ENCODE results near the gene NPTX1.
"Not testable (repeated sequence)": the region's sequence is repeated elsewhere in the genome, so short reads cannot be mapped to it uniquely, and the experiment has no call there.

Gene NPTX1

GRCh38 chr17:80509311-80509710, 32.9 kb upstream of the NPTX1 start:
- Histone ChIP-seq H3K4me1 (ENCODE audit: insufficient read depth, poor library complexity, severe bottlenecking) (no peaks in the 10 kb centered on the region), H3K4me3 (ENCODE audit: severe bottlenecking) (no peak overlapping the region), H3K27me3 (ENCODE audit: insufficient read depth, poor library complexity, severe bottlenecking) (no peaks in the 10 kb centered on the region), H3K27ac (ENCODE audit: poor library complexity, severe bottlenecking) (no peak overlapping the region), H3K9me3 (ENCODE audit: severe bottlenecking) (no peaks in the 10 kb centered on the region), H3K36me3 (ENCODE audit: low read depth) (no peaks in the 10 kb centered on the region)
- DNase-seq (ENCODE audit: low spot score), result no peak
- no peak for ATAC-seq (ENCODE audit: low read depth)
- TF ChIP-seq, protein P1, sequence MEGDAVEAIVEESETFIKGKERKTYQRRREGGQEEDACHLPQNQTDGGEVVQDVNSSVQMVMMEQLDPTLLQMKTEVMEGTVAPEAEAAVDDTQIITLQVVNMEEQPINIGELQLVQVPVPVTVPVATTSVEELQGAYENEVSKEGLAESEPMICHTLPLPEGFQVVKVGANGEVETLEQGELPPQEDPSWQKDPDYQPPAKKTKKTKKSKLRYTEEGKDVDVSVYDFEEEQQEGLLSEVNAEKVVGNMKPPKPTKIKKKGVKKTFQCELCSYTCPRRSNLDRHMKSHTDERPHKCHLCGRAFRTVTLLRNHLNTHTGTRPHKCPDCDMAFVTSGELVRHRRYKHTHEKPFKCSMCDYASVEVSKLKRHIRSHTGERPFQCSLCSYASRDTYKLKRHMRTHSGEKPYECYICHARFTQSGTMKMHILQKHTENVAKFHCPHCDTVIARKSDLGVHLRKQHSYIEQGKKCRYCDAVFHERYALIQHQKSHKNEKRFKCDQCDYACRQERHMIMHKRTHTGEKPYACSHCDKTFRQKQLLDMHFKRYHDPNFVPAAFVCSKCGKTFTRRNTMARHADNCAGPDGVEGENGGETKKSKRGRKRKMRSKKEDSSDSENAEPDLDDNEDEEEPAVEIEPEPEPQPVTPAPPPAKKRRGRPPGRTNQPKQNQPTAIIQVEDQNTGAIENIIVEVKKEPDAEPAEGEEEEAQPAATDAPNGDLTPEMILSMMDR (IDR thresholded peaks at IDR 0.05; ENCODE audit: poor library complexity, severe bottlenecking), result no peak

DNA sequence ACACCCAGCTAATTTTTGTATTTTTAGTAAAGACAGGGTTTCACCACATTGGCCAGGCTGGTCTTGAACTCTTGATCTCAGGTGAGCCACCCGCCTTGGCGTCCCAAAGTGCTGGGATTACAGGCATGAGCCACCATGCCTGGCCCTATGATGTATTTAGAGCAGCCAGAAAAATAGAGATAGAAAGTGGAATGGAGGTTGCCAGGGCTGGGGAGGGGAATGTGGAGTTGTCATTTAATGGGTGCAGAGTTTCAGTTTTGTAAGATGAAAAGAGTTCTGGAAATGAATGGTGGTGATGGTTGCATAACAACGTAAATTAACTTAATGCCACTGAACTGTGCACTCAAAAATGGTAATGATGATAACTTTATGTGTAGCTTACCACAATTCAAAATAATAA, 31.6 kb upstream of the NPTX1 start:
- Histone ChIP-seq H3K4me1 (ENCODE audit: insufficient read depth, poor library complexity, severe bottlenecking) (no peaks in the 10 kb centered on the region), H3K9me3 (ENCODE audit: severe bottlenecking) (no peaks in the 10 kb centered on the region), H3K4me3 (ENCODE audit: severe bottlenecking) (no peak overlapping the region), H3K27me3 (ENCODE audit: insufficient read depth, poor library complexity, severe bottlenecking) (no peaks in the 10 kb centered on the region), H3K27ac (ENCODE audit: poor library complexity, severe bottlenecking) (no peak overlapping the region), H3K36me3 (ENCODE audit: low read depth) (no peaks in the 10 kb centered on the region)
- no peak for DNase-seq (ENCODE audit: low spot score)
- no peak for ATAC-seq (ENCODE audit: low read depth)
- TF ChIP-seq, protein P1 (IDR thresholded peaks at IDR 0.05; ENCODE audit: poor library complexity, severe bottlenecking), result no peak

- H3K36me3 ChIP-seq (ENCODE audit: low read depth); ATAC-seq (ENCODE audit: low read depth); H3K4me1 ChIP-seq (ENCODE audit: insufficient read depth, poor library complexity, severe bottlenecking); H3K9me3 ChIP-seq (ENCODE audit: severe bottlenecking); H3K27ac ChIP-seq (ENCODE audit: poor library complexity, severe bottlenecking); H3K27me3 ChIP-seq (ENCODE audit: insufficient read depth, poor library complexity, severe bottlenecking); H3K4me3 ChIP-seq (ENCODE audit: severe bottlenecking); DNase-seq (ENCODE audit: low spot score): not testable (repeated sequence)
Observed at GRCh38 chr17:80507177-80507576, 30.8 kb upstream of the NPTX1 start.

GRCh38 chr17:80504686-80505413, 28.4 kb upstream of the NPTX1 start:
- H3K27me3 ChIP-seq (ENCODE audit: insufficient read depth, poor library complexity, severe bottlenecking), result no peaks in the 10 kb centered on the region
- DNase-seq (ENCODE audit: low spot score), result no peak
- H3K4me3 ChIP-seq (ENCODE audit: severe bottlenecking), result no peak overlapping the region
- H3K9me3 ChIP-seq (ENCODE audit: severe bottlenecking), result no peaks in the 10 kb centered on the region
- ATAC-seq (ENCODE audit: low read depth), result no peak
- H3K4me1 ChIP-seq (ENCODE audit: insufficient read depth, poor library complexity, severe bottlenecking), result no peaks in the 10 kb centered on the region
- no peak overlapping the region for H3K27ac ChIP-seq (ENCODE audit: poor library complexity, severe bottlenecking)
- no peaks in the 10 kb centered on the region for H3K36me3 ChIP-seq (ENCODE audit: low read depth)
- TF ChIP-seq, protein P1 (IDR thresholded peaks at IDR 0.05; ENCODE audit: poor library complexity, severe bottlenecking), result no peak

DNA sequence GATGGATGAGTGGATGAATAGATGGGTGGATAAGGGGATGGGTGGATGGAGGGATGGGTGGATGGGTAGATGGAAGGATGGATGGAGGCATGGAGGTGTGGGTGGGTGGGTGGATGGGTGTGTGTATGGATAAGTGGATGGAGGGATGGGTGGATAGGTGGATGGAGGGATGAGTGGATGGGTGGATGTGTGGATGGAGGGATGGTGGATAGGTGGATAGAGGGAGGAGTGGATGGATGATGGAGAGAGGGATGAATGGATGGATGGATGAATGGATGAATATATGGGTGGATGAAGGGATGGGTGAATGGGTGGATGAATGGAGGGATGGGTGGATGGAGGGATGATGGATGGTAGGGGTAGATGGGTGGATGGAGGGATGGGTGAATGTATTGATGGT, 27.5 kb upstream of the NPTX1 start:
- ATAC-seq (ENCODE audit: low read depth), result no peak

More for the DNA sequence above, 27.5 kb upstream of the NPTX1 start:
- no peaks in the 10 kb centered on the region for H3K9me3 ChIP-seq (ENCODE audit: severe bottlenecking)
- no peak overlapping the region for H3K27ac ChIP-seq (ENCODE audit: poor library complexity, severe bottlenecking)
- no peaks in the 10 kb centered on the region for H3K36me3 ChIP-seq (ENCODE audit: low read depth)
- no peak for DNase-seq (ENCODE audit: low spot score)
- no peaks in the 10 kb centered on the region for H3K4me1 ChIP-seq (ENCODE audit: insufficient read depth, poor library complexity, severe bottlenecking)
- TF ChIP-seq, protein P1 (IDR thresholded peaks at IDR 0.05; ENCODE audit: poor library complexity, severe bottlenecking), result no peak
- H3K27me3 ChIP-seq (ENCODE audit: insufficient read depth, poor library complexity, severe bottlenecking), result no peaks in the 10 kb centered on the region
- H3K4me3 ChIP-seq (ENCODE audit: severe bottlenecking), result no peak overlapping the region

Data from RWPE2 (cell line).